Right lobe of liver (tissue), 6 donors: ENCODE results near the gene RDH8. TPM values are rescaled to one million over a fixed set of nuclear protein-coding genes. Genes with fewer than 3 reads are reported as not detected.

Experiments used
- ATAC-seq, 4 donors: fragments of 200-7000 bp; cut with Tn5 transposase; one replicate each; pipeline ENCODE4 v1.9.1; 2020; ENCODE audit warnings: mild to moderate bottlenecking in 4 of 4, moderate library complexity in 4 of 4
- DNase-seq, 3 donors: peaks; one replicate each; pipeline ENCODE4 v3.0.0-alpha.2; 2020
- H3K27ac ChIP-seq, 3 donors: fragments of 200-600 bp; one replicate each; pipeline ENCODE4 v1.8.0; 2022
- H3K27me3 ChIP-seq, 2 donors: fragments of 200-600 bp; one replicate each; pipeline ENCODE4 v1.8.0; 2022
- H3K36me3 ChIP-seq, 4 donors: fragments of 200-600 bp; sonication (generic) in 1 of 4; one replicate each; pipeline versions ENCODE4 v1.5.1 to v1.8.0; 2017 to 2022; ENCODE audit warnings: control low read depth in 1 of 4
- H3K4me1 ChIP-seq, 4 donors: fragments of 200-600 bp; sonication (generic) in 1 of 4; one replicate each; pipeline versions ENCODE4 v1.5.1 to v1.8.0; 2017 to 2022; ENCODE audit warnings: control low read depth in 1 of 4
- H3K4me3 ChIP-seq, 3 donors: fragments of 200-600 bp; one replicate each; pipeline ENCODE4 v1.8.0; 2022
- H3K9me3 ChIP-seq, 4 donors: fragments of 200-600 bp; sonication (generic) in 1 of 4; one replicate each; pipeline versions ENCODE4 v1.5.1 to v1.8.0; 2017 to 2022; ENCODE audit warnings: control low read depth in 1 of 4
- POLR2A ChIP-seq: fragments of 450-650 bp; IDR thresholded peaks from one replicate; pipeline ENCODE4 v1.6.1; 2017; ENCODE audit warnings: antibody characterized with exemption, mild to moderate bottlenecking
- WGBS: methylation state at CpG from one replicate; pipeline ENCODE4 v1.1.6; 2018; ENCODE audit warnings: low coverage, low lambda C conversion rate; ENCODE audit not compliant: insufficient coverage; ENCODE audit errors: missing lambda C conversion rate; 5-methylcytosine and 5-hydroxymethylcytosine counted together
- intact Hi-C, 2 donors: fragments of 100-400 bp; cut with DNase I; formaldehyde crosslinking; loops; one replicate each; pipeline versions ENCODE4 v1.11.2 to v1.14.1; 2022
- total RNA-seq, 6 experiments: library from RNA; depleted of rRNA in 2 of 6; stranded (reverse); fragments of >200 nt in 2 of 6; fragmentation: NEBNext Ultra II Directional in 3 of 6; extraction: Animal tissue kit (Norgen Biotek cat#: 25700) in 3 of 6; gene quantifications; one replicate each; pipeline versions ENCODE4 v1.1.0 to v1.2.4, GENCODE V29; 2016 to 2023
- TF ChIP-seq, protein P1 (sequence below), 4 donors: fragments of 200-600 bp in 3 of 4; fragments of 450-650 bp in 1 of 4; IDR thresholded peaks; one replicate each; pipeline versions ENCODE4 v1.5.1 to v1.8.0; 2016 to 2022; ENCODE audit warnings: antibody characterized with exemption in 4 of 4, mild to moderate bottlenecking in 2 of 4
- donor health status: DM: no; HTN: yes; CAD: no.
- donor health status: DM: no; HTN: no; CAD: no.
- donor health status: DM: no; HTN: no; CAD: no.
- donor health status: DM: no; HTN: yes; CAD: no.
- donor health status: DM: no; HTN: yes; CAD: no.

The RDH8 gene
- total RNA-seq, 6 experiments from 2014 or later: not detected

DNA sequence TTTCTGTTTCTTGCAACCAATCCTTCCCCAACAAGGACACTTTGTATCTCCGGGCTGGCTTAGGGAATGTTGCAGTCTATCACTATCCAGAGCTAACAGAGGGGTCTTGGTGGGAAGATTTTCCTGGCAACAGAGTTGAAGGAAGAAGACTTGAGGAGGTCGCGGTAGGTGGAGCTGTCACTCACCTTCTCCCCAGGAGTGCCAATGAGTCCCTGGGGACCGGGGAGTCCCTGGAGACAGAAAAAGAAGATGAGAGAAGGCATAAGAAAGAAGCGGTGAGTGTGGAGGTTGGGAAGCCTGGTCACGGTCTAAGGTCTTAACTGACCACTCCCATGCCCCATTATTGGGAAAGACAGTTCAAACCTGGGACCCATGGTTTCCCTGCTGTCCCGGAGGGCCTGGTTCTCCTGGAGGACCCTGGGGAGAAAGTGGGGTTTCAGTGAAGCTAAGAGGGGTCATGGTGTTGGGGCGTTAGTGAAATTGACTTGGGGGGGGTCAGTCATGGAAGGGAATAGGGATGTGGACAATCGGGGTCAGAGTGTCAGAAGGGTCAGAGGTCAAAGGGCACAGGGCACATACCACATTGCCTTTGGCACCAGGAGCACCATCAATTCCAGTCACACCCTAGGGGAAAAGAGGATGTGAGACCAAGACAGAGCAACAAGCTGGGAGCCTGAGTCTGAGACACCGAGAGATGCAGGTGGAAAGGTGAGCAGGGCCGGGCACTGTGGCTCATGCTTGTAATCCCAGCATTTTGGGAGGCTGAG lies 21.7 kb upstream of the RDH8 start:
- no peak for TF ChIP-seq POLR2A
- TF ChIP-seq, protein P1, sequence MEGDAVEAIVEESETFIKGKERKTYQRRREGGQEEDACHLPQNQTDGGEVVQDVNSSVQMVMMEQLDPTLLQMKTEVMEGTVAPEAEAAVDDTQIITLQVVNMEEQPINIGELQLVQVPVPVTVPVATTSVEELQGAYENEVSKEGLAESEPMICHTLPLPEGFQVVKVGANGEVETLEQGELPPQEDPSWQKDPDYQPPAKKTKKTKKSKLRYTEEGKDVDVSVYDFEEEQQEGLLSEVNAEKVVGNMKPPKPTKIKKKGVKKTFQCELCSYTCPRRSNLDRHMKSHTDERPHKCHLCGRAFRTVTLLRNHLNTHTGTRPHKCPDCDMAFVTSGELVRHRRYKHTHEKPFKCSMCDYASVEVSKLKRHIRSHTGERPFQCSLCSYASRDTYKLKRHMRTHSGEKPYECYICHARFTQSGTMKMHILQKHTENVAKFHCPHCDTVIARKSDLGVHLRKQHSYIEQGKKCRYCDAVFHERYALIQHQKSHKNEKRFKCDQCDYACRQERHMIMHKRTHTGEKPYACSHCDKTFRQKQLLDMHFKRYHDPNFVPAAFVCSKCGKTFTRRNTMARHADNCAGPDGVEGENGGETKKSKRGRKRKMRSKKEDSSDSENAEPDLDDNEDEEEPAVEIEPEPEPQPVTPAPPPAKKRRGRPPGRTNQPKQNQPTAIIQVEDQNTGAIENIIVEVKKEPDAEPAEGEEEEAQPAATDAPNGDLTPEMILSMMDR (IDR thresholded peaks at IDR 0.05): no peak
- no peak overlapping the region for H3K27ac ChIP-seq
- ATAC-seq: no peak
- no peaks in the 10 kb centered on the region for H3K27me3 ChIP-seq
- intact Hi-C loops: no loop called here
- H3K36me3 ChIP-seq: no peaks in the 10 kb centered on the region
- no peaks in the 10 kb centered on the region for H3K4me1 ChIP-seq
- no peaks in the 10 kb centered on the region for H3K9me3 ChIP-seq
- WGBS: 78% methylated on average over 10 of the region's 11 CpGs
- no peak overlapping the region for H3K4me3 ChIP-seq
- no peak for DNase-seq

DNA sequence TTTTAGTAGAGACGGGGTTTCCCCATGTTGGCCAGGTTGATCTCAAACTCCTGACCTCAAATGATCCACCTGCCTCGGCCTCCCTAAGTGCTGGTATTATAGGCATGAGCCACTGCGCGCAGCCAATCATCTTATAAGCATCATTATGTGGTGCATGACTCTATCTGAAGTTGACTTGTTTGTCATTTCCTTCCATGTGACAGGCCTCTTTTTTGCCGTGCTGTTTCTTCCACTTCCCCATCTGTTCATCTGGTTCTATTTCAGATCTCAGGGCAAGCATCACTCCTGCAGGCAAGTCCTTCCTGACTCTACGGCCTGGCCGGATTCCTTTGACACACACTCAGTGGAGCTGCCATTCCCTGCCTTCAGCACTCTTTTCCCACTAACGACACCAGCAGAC lies 18.2 kb upstream of the RDH8 start:
- Histone ChIP-seq H3K9me3 (no peaks in the 10 kb centered on the region), H3K27me3 (no peaks in the 10 kb centered on the region), H3K4me1 (no peaks in the 10 kb centered on the region), H3K27ac (no peak overlapping the region), H3K36me3 (no peaks in the 10 kb centered on the region), H3K4me3 (no peak overlapping the region)
- 66% methylated on average over 7 of the region's 8 CpGs for WGBS
- TF ChIP-seq POLR2A: no peak
- TF ChIP-seq, protein P1 (IDR thresholded peaks at IDR 0.05): no peak
- intact Hi-C loops: no loop called here
- ATAC-seq (no peak), DNase-seq (no peak)

DNA sequence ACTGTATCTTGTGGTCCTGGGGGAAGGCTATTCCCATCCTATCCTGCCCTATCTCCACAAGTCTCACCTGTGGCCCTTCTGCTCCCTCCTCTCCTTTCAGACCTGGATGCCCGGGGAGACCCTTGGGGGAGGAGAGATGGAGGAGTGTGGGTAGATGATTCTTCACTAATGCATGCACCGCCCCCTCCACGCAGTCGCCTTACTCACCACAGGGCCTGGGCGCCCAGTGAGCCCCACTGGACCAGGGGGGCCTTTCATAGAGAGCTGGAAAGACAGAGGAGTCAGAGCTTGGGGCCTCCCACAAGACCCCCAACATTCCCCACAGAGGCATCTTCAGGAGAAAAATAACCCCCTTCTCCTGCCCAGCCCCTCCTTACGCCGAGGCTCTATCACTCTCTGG lies 17.3 kb upstream of the RDH8 start:
- H3K4me3 ChIP-seq: no peak overlapping the region
- peaks cover 0 to 5% (median 0%) of the 10 kb centered on the region in 4 donors for H3K4me1 ChIP-seq
- DNase-seq: no peak
- no peaks in the 10 kb centered on the region for H3K27me3 ChIP-seq
- ATAC-seq: no peak
- WGBS: 87% methylated on average over 3 of the region's 7 CpGs
- intact Hi-C loops: no loop called here
- no peaks in the 10 kb centered on the region for H3K9me3 ChIP-seq
- no peaks in the 10 kb centered on the region for H3K36me3 ChIP-seq
- TF ChIP-seq, protein P1 (IDR thresholded peaks at IDR 0.05): no peak
- TF ChIP-seq POLR2A: no peak
- no peak overlapping the region for H3K27ac ChIP-seq

DNA sequence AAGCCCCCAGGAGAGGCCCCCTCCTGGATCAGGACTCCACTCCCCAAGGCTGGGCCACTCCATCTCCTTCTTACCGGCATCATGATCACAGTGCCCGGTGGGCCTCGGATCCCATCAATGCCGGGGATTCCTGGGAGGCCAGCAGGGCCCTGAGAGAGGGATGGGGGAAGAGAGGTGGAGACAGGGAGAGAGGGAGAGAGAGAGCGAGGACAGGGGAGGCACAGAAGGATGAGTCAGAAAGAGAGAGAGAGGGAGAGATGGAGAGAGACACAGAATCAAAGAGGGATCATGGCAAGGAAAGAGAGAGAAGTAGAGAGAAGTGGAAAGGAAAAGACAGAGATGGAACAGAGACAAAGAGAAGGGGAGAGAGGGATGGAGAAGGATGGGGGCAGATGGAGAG lies 16.7 kb upstream of the RDH8 start:
- Histone ChIP-seq H3K27me3 (no peaks in the 10 kb centered on the region), H3K4me1 (peaks cover 0 to 10% (median 0%) of the 10 kb centered on the region in 4 donors), H3K27ac (no peak overlapping the region), H3K4me3 (no peak overlapping the region), H3K36me3 (no peaks in the 10 kb centered on the region), H3K9me3 (no peaks in the 10 kb centered on the region)
- DNase-seq (no peak), ATAC-seq (no peak)
- TF ChIP-seq, protein P1 (IDR thresholded peaks at IDR 0.05): no peak
- no peak for TF ChIP-seq POLR2A
- 78% methylated on average over 5 of the region's 5 CpGs for WGBS
- intact Hi-C loops: no loop called here
